ENCODE data around the gene PBX1. TPM values are rescaled to one million over a fixed set of nuclear protein-coding genes. Genes with fewer than 3 reads are reported as not detected.

The PBX1 gene
- total RNA-seq, 1 donor from 2014 or later, result 37.4 TPM

DNA sequence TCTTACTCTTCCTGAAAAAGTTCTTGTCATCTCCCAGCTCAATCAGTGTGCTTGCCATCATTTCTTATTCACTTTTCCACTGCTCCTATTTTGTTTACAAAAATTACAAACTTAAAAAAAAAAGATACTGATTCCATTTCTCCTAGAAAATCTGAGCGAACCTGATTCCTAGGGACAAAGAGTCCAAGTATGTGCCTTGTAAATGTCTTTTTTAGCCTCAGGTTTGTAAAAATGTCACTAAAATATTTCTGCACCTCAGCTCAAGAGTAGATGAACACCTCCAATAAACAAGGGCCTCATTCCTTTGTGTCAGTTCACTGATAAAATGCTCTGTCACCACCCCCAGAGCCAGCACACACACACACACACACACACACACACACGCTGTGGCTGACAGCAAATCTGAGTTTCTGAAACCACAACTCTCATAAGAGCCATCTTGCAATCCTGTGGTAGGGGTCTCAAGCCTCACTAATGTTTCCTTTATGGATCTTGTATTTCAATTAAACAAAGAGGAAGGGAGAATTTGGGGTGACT, 299.2 kb downstream of the PBX1 start:
- Histone ChIP-seq H3K27me3 (no peaks in the 10 kb centered on the region), H3K27ac (no peak overlapping the region), H3K9me3 (no peaks in the 10 kb centered on the region), H3K36me3 (no peaks in the 10 kb centered on the region), H3K4me1 (no peaks in the 10 kb centered on the region), H3K4me3 (no peak overlapping the region)
- DNase-seq (ENCODE audit: low spot score in 2 of 2), result no peak
- intact Hi-C loops (cut with DNase I), result no loop called here
- TF ChIP-seq, protein P1, sequence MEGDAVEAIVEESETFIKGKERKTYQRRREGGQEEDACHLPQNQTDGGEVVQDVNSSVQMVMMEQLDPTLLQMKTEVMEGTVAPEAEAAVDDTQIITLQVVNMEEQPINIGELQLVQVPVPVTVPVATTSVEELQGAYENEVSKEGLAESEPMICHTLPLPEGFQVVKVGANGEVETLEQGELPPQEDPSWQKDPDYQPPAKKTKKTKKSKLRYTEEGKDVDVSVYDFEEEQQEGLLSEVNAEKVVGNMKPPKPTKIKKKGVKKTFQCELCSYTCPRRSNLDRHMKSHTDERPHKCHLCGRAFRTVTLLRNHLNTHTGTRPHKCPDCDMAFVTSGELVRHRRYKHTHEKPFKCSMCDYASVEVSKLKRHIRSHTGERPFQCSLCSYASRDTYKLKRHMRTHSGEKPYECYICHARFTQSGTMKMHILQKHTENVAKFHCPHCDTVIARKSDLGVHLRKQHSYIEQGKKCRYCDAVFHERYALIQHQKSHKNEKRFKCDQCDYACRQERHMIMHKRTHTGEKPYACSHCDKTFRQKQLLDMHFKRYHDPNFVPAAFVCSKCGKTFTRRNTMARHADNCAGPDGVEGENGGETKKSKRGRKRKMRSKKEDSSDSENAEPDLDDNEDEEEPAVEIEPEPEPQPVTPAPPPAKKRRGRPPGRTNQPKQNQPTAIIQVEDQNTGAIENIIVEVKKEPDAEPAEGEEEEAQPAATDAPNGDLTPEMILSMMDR (IDR thresholded peaks at IDR 0.05), result no peak

DNA sequence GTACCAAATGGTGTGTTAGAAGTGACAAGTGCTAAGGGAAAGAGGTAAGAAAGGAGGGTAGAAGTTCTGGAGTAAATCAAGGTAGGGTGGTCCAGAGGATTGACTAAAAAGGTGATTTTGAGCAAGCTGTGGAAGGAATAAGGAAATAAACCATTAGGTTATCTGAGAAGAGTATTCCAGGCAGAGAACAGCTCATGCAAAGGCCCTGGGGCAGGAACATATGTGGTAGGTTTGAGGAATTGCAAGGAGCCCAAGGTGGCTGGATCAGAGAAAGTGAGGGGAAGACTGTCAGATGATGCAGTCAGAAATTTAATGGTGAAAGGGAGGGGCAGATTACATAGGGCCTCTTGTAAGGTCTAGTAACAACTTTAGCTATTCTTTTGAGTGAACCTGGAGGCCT, 302.6 kb downstream of the PBX1 start:
- Histone ChIP-seq H3K4me1 (no peaks in the 10 kb centered on the region), H3K4me3 (no peak overlapping the region), H3K36me3 (no peaks in the 10 kb centered on the region), H3K9me3 (no peaks in the 10 kb centered on the region), H3K27ac (no peak overlapping the region), H3K27me3 (no peaks in the 10 kb centered on the region)
- TF ChIP-seq, protein P1 (IDR thresholded peaks at IDR 0.05), result no peak
- intact Hi-C loops (cut with DNase I), result no loop called here
- no peak for DNase-seq (ENCODE audit: low spot score in 2 of 2)

DNA sequence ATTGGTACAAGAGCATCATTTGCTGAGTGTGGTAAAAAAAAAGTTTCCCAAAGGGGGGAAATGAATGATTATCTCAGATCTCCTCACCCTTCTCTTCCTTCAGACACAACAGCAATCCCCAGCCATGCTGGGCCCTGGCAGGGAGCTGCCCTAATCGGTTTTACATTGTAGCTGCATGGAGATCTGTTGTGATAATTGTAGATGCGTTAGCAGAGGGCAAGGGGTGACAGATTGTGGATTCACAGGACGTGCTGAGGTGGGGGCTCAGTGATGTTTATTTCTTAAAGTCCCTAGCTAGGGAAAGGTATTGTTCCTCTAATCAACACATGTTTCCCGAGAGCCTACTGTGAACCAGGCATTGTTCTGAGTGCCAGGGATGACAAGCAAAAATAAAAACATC, 304.1 kb downstream of the PBX1 start:
- Histone ChIP-seq H3K27me3 (no peaks in the 10 kb centered on the region), H3K27ac (no peak overlapping the region), H3K9me3 (no peaks in the 10 kb centered on the region), H3K4me1 (no peaks in the 10 kb centered on the region), H3K36me3 (no peaks in the 10 kb centered on the region), H3K4me3 (no peak overlapping the region)
- TF ChIP-seq, protein P1 (IDR thresholded peaks at IDR 0.05), result no peak
- intact Hi-C loops (cut with DNase I), result no loop called here
- DNase-seq (ENCODE audit: low spot score in 2 of 2), result no peak

DNA sequence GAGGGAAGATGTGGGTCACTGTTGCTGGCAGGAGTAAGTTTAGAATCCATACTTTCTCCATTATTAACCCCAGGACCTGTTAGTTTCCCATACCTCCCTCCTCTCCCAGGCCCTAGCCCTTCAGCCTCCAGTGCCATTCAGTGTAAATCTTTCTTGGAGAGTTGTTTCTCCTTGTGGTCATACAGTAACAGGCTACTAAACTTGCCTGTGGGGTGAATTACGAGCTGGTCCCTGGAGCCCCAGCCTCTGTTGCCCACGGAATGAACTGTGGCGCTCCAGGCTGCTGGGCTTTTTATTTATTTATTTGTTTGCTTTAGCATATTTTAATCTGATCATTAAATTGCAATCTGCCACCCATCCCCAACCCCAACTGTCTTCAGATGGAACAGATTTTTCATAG, 305.2 kb downstream of the PBX1 start:
- Histone ChIP-seq H3K4me1 (no peaks in the 10 kb centered on the region), H3K4me3 (no peak overlapping the region), H3K9me3 (no peaks in the 10 kb centered on the region), H3K27ac (no peak overlapping the region), H3K36me3 (no peaks in the 10 kb centered on the region), H3K27me3 (no peaks in the 10 kb centered on the region)
- no peak for DNase-seq (ENCODE audit: low spot score in 2 of 2)
- intact Hi-C loops (cut with DNase I), result no loop called here
- TF ChIP-seq, protein P1 (IDR thresholded peaks at IDR 0.05), result no peak

DNA sequence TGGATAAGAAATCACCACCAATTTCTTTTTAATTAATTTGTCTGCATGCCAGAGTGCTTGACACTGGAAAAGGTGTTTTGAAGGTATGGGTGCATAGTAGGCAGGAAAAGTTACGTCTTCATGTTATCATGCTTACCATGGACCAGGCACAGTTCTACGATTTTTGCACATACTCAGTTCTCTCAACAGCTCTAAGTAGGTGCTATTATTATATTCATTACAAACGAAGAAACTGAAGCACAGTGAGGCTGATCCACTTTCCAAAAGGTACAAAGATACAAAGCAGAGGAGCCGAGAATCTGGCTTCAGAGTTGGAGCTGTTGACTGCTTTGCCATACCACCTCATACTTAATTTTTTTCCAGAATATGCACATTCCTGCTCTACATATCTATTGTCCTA, 306.4 kb downstream of the PBX1 start:
- no peak overlapping the region for H3K27ac ChIP-seq
- TF ChIP-seq, protein P1 (IDR thresholded peaks at IDR 0.05), result no peak
- no peaks in the 10 kb centered on the region for H3K36me3 ChIP-seq
- intact Hi-C loops (cut with DNase I), result no loop called here
- H3K9me3 ChIP-seq, result no peaks in the 10 kb centered on the region
- DNase-seq (ENCODE audit: low spot score in 2 of 2), result no peak
- no peaks in the 10 kb centered on the region for H3K4me1 ChIP-seq
- no peaks in the 10 kb centered on the region for H3K27me3 ChIP-seq
- H3K4me3 ChIP-seq, result no peak overlapping the region

DNA sequence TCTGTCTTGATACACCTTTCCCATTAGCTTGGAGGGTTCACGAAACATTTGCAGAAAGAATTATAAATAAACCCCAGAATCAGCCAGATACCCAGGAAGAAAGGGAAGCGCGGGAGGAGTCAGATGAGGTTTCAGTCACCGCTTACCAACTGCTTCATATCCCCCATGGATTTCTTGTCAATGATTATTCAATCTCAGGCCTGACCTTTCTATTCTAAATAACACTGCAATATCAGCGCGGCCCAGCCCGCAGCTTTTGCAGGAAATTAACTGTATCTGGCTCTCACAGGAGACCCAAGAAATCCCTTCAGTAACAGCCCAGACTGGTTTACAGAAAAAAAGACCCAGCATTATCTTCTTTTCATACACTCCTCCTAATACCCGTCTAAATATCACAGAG, 308.6 kb downstream of the PBX1 start:
- Histone ChIP-seq H3K36me3 (no peaks in the 10 kb centered on the region), H3K27ac (no peak overlapping the region), H3K4me1 (no peaks in the 10 kb centered on the region), H3K9me3 (no peaks in the 10 kb centered on the region), H3K27me3 (no peaks in the 10 kb centered on the region), H3K4me3 (no peak overlapping the region)
- no peak for DNase-seq (ENCODE audit: low spot score in 2 of 2)
- TF ChIP-seq, protein P1 (IDR thresholded peaks at IDR 0.05), result no peak
- intact Hi-C loops (cut with DNase I), result no loop called here

Measured in ascending aorta (tissue), 2 donors.